Measurements from ENCODE around the gene LRMDA.
"Not testable (repeated sequence)": the region's sequence is repeated elsewhere in the genome, so short reads cannot be mapped to it uniquely, and the experiment has no call there.

The LRMDA gene

DNA sequence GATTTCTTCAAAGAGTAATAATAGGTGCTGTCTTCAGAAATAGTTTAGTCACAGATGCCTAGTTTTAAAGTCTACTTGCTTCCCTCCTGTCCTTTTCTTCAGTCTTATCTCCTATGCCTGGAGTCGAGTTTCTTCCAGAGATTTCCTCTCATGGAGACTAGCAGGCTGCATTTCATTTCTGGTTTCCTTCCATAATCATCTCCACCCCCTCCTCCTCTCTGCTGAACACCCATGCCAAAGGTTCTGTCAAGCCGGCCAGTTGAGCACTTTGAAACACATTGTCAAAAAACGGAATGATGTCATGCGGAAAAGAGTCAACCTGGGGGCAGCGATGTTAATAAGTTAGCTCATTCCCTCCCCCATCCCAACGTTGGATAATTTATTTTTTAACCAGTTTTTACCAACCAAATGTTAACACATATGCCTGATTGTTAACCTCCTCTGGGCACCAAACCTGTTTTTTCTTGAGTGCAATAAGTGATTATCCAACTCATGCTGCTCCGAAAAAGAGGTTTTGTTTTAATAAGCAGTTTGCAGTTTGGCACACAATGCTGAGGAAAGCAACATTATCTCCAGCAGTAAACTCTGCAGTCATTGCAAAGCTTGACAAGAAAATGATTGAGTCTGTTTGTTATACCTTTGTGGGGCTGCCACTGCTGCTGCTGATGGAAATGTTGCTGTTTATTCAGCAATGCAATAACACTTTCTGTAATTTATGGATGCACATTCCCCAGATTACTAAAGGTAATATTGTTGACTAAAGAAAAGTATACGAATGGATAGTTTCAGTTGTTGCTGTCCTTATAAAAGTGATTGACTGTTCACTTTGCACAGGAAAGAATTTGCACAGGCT lies 161.6 kb downstream of the LRMDA start:
- no peak for DNase-seq

DNA sequence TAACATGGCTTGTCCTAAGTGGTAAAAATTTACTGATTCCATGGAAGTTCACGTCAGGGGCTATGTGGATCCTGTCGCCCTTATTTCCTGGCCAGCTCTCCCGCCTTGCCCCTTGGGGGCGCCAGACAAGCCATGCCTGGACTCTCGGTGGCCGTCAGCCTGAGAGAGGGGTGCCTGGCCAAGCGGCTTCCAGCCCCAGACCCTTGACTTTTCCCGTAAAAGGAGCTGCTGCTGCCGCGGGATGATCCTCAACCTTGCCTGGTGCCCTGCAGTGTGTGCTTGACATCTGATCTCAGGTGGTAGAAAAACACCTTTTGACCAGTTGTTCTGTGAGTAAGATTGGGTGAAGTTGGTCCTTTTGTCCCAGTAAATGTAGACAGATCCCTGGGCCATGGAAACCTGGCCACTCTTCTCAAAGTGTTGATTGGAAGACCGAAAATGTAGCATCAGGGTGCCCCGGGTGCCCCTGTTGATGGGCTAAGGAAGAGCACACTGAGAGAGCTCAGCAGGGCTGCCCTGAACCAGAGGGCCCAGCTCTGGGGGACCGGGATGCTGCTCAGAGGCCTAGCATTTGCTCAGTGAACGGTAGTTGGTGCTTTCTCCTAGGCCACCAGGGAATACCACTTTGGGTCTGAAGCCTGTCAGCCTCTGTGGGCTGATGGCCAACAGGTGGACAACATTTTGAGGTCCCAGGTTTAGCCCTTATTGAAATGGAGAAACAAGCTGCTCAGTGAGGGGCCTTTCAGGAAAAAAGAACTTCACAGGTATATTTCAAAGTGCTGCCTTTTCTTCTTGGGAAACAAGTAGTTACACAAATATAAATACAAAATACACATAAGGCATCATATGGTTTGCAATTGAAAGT lies 162.5 kb downstream of the LRMDA start:
- no peak for DNase-seq

DNA sequence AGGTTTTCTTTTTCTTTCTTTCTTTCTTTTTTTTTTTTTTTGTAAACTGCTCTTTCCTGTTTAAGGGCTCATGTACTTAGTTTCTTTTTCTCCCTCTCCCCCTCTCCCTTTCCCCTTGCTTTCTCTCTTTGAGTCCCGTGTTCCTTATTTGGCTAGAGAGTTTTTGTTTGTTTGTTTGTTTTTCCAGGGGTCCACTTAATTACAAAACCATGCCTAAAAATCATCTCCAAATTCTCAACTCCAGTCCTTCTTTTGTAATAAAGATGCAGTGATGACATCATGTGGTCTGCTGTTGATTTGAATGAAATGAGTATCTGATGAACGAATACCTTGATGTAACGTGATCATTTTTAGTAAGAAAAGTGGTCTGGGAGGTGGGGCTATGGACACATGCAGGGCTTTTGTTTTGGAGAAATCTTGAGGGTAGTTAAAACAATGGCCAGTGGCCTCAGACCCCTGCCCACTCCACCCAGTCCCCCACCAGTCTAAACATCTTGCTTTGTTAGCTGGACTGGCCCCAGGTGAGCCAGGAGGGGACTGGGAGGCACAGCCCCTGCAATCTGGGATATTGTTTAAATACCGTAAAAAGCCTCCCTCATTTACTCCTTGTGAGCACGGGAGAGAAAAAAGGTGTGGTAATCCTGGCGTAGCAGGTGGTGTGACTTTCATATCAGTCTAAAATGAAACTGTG lies 165.7 kb downstream of the LRMDA start:
- no peak for DNase-seq

DNA sequence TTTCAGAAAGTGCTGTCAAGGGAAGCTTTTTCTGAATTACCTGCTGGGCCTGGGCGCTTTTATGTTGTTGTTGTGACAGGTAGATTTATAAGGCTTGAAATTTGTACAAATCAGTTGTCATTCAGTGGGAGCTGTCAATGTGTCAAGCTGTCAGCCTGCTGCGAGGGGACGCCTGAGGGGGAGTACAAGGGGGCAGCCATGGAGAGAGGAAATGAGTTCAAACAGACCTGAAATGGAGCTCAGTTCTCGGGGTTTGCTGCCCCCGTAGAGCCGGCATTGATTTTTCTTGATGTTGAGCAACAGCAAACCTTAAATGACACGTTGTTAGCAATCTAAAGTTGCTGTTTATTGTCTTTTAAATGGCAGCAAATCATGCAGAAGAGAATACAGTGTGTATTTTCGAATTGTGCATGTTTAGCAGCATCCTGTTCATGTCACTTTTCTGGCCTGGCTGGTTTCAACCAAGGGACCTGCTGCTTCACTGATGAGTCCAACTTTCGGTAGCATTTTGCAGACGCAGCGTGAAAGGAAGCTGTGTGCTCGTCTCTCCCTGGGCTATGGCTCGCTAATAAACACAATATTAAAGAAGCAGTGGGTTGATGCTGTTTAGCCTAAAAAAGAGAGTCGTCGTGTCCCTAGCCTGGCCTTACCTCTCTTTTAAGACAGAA lies 166.5 kb downstream of the LRMDA start:
- DNase-seq, result no peak

DNA sequence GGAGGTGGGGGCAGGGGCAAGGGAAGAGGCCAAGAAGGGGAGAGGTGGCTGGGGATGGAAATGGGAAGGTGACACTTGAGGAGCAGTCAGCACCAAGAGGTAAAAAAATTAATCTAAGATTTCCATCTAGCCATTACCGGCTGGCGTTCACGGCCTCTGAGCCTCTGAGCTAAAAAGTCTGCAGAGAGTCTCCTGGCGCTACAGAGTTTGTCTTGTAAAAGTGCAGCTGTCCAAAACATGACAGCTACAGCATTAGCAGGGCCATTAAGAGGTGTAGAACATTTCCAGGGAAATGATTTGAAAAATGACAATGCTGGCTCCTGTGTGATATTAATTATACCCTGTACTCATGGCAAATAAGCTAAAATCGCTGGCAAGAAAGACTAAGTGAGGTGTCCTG lies 167.6 kb downstream of the LRMDA start:
- no peak for DNase-seq

DNA sequence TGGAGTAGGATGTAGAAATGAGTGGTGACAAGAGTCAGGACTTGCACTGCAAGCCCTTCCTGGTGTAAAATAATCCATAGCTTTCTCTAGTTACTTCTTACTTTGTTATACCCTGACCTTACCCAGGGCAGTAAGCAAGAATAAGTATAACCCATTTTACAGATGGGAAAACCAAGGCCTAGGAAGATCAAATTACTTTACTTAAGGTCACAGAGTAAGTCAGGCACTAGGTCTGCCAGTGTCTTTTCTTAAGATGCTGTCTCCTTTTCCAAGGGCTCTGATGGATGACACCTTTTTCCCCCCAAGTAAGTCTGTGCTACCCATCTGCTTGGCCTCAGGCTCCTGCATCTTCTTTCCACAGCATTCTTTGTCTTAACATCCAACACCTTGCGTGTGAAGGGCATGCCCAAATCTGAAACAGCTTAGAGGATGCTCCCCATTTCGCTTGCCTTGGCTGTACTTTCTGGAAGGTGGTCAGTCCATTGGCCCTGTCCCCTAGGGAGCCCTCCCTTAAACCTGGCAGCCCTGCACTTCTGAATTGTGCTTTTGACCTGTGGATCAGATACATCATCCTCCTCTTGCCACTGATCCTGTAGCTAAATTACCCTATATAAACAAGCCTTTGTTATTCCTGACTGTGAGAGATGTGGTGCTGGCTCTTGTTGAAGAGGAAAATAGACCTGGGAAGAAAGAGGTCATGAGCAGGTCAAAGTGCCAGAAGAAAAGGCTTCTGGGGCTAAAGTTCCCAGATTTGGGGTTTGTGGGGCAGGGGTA lies 168.6 kb downstream of the LRMDA start:
- DNase-seq, result no peak

DNA sequence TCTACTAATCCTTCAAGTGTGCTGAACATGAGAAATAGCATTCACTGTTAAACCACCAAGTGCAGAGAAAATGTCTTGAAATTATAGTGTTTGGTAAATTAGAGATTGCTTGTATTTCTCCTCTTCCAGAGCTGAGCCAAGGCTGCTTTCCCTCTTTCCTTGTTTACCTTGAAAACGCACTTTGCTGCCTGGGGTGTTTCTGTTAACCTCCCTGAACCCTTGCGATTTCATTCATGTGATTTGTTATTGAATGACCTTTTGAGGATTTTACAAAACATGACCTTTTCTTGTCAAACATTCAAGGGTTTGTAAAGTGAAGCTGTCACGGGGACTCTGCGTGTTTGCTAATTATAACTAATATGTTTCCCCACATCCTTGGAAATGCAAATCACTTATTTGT lies 169.4 kb downstream of the LRMDA start:
- DNase-seq, result no peak

DNA sequence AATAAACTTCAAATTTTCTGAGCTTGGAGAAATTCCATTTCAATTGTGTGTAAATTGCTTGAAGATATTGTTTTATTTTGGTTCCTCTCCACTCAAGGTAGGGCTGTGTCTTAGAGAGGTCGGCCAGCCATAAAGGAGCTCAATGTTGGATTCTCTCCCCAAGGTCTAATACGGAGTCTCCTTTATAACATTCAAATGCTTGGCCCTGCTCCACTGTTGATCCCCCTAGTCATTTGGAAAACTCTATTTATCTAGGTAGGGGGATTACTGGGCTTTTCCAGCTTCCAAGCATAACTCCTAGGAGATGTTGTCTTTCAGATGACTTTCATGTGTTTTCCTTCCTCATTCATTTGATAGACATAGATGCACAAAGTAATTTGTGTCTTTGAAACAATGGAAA lies 170.9 kb downstream of the LRMDA start:
- DNase-seq, result no peak

DNA sequence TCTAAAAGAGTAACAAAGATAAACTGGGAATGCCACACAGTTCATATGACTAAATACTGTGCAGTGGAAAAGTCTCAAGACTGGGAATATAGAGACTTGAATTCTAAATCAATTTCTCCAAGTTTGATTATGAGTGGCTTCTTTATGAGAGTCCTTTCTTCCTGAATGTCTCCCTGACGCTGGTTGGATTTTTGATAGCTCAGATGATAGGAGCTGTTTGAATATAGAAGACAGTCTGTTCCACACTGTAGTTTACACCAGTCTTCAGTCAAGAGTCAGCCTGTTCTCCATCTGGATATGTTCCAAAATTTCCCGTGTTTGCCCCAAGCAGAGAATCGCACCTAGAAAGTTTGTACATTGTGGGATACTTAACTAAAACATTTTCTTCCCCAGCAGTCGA lies 173.7 kb downstream of the LRMDA start:
- DNase-seq, result no peak

DNA sequence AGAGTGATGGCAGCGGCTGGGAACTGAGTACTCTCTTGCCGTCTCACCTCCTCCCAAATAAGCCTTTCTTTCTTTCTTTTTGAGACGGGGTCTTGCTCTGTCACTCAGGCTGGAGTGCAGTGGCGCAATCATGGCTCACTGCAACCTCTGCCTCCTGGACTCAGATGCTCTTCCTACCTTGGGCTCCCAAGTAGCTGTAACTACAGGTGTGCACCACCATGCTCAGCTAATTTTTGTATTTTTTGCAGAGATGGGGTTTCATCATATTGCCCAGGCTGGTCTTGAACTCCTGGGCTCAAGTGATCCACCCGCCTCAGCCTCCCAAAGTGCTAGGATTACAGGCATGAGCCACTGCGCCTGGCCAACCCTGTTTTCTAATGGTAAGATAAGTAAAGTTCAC lies 174.4 kb downstream of the LRMDA start:
- DNase-seq, result not testable (repeated sequence)

DNA sequence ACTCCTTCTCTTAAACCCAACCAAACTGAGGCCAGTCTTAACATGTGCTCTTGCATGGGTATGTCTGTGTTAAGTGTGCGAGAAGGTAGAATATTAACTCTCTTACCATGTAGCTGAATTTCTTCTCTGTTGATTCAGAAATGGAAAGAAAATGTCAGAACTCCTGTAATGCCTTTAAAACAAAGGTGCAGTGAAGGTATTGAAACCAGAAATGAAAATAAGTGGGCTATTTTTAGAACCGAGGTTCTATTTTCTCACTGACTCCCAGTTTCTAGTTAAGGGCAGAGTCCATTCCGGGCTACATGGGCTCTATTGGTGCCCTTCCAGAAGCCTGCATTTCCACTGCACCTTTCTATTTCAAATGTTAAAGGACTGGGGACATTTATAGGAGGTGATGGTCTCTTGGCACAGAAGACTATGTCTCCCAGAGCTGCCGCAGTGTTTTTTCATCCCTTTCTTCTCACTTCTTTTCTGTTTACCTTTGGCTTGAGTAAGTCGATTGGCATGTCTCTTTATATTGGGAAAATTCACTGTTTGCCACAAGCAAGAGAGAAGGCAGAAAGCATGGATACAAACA lies 174.9 kb downstream of the LRMDA start:
- DNase-seq, result no peak

DNA sequence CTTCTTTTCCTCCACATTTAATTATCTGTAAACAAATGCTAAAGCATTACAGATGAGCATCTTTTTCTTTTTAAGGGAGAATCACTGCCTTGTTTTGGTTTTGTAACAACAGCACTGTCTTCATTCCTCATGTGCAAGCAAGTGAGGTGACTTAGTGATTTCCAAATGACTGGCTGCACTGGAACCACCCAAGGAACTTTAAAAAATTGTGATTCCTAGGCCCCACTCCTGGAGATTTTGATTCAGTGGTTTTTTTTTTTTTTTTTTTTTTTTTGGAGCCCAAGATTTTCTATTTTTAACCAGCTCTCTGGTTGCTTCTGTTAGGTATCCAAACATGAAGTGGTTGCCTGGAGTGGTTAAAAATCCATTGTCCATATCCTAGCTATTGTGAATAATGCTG lies 176.2 kb downstream of the LRMDA start:
- DNase-seq, result no peak

DNA sequence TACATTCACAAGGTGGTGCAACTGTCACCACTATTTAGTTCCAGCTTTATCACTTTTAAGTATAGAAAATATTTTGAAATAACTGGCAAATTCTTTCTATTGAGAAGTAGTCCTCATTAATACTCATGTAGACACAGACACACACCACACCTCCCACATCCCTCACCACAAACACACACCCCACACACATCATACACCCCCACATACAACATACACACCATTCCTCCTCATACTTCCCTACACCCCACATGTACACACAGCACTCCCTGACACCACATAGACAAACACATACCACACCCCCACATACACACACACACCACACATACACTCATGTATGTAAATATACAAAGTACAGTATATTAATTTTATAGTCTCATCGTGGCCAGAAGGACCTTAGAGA lies 178.8 kb downstream of the LRMDA start:
- no peak for DNase-seq

DNA sequence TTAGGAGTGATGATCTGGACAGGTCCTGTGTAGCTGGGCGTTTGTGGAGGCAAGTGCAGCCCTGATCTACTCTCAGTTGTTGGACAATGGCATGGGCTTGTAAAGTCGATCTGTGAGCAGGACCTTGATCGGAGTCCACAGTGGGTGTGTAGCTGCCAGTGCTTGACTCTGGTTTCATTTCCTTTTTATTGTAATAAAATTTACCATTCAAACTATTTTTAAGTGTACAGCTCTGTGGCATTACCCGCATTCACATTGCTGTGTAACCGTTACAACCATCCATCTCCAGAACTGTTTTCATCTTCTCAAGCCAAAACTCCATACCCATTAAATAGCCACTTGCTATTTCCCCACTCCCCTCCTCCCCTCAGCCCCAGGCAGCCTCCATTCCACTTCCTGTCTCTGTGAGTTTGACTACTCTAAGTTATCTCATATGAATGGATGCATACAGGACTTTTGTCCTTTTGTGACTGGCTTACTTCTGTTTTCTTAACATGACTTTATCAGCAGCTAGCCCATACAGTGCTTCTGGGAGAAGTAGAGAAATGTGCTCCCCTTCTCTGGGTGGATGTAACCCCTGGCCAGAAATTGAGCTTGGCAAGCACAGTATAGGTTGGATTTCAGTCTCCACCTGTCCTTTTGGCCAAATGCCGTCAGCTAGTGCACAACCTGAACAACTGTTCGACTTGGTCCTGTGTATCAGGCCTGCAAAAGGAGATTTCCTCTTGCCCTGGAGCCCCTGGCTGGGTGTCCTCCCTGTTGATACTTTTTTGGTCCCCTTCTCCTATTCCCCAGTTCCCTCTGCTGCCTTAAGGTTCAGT lies 180.0 kb downstream of the LRMDA start:
- DNase-seq, result no peak

DNA sequence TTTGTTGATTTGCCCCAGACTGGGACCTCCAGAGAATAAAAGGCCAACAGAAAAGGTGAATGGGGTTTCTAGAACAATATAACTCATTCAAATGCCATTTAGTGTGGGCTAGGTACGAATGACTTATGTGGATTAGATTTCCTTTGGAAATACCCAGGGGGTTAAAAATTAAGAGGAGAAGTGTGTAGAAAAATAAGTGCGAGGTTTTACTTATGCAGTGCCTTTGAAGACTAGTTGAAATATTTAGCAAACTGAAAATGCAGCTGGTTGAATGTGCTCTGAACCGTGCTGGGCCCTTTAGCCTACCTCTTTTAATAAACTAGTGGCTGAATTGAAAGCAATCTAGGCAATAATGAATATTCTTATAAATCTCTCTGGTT lies 180.6 kb downstream of the LRMDA start:
- DNase-seq, result no peak

DNA sequence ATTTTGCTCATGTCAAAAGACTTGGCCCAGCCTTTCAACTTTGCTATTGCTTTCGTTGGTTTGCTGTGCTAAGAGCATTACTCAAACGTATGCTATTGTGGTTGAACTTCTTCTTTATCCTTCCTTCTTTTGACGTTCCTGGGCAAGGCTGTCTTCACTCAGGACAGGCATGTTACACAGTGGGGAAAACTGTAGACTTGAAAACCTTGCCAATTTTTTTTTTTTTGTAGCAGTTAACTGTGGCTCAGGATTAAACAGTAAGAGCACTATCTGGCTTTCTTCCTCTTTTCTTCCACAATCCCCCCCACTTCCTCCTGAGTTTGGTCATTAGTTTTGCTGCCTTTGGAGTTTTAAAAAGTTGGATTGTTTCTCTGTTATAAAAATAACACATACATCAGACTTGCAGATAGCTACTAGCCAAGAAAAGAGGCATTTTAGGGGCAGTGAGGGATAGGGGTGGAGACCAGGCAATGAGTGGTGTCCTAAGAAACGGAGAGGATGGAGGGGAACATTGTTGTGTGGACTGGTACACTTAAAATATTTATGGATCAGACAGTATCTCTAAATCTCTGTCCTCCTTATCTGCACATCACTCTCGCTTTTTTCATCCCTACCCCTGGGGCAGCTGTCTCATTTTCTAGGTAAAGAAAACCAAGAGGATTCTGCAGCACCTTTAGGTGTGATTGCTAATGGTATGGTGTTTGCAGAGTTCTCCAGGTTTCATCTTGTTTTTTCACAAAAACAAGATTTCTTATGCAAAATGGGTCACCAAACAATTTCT lies 181.7 kb downstream of the LRMDA start:
- no peak for DNase-seq

DNA sequence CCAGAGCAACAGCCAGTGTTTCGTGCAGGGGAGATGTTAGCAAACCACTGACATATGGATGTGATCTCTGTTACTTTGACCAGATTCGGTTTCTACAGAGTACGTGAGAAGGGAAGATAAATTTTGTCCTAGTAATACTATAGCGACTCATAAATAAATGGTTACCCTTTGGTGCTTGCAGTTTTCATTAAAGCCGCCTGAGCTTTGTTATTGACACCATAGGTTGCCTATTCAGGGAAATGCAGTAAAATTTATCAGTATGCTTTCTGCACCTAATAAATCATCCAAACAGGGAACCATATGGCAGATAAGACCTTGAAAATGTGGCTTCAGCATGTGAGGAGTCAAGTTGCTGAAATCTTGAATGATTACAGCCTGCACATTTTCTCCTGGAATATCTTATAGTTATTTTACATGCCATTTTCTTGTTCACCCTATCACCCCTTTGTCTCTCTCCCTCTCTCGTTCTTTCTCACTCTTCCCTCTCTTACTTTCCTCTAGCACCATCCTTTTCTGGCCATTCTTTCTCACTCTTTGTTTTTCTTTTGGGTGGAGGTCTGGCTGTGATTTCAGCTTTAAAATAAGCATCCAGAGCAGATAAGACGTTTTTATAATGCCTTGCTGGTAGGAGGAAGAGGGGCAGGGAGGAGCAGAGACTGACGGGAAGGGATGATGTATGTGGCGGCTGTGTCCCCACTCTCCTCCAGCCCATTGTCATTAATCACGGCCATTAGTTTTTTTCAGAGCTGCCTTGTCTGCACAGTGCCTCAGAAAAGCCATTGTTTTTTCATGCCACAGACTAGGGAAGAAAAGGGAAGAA lies 182.5 kb downstream of the LRMDA start:
- DNase-seq, result no peak

DNA sequence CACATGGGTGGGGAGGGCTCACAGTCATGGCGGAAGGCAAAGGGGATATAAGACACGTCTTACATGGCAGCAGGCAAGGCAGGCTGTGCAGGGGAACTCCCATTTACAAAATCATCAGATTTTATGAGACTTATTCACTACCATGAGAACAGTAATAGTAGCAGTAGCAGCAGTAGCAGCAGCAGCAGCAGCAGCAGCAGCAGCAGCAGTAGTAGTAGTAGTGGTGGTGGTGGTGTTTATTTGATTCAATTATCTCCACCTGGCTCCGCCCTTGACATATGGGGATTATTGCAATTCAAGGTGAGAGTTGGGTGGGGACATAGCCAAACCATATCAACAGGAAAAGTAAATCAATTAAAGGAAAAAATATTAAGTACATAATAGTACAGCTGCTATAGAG lies 184.7 kb downstream of the LRMDA start:
- DNase-seq, result no peak

DNA sequence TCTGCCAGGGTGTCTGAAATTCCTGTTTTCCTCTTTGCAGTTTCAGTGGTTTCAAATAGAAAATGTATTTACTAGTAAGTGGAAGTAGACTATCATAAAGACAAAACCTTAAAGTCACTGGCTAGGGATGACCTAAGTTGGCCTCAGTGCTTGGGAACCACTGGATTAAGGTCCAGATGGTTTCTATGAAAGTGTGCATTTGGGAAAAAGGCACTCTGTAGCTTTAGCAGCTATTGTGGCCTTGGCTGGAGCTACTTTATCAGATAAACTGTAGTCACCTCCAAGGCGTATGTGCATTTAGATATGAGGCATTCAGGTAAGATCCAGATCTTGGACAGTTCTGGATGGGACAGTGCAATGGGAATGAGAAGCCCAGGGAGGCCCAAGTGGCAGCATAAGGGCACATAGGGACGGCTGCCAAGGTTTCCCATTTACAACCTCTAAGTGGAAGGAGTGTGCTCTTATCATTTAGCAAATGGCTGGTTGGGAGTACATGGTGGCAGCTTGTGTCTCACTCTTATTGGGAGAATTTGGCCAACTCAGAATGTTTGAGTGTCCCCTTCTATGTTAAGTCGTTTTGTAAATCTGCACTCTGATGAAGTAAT lies 185.6 kb downstream of the LRMDA start:
- no peak for DNase-seq
